ENCODE measurements around the gene MVK. TPM values are rescaled to one million over a fixed set of nuclear protein-coding genes. Genes with fewer than 3 reads are reported as not detected.

MVK gene
- total and polyA plus RNA-seq, 2 donors from 2014 or later, result 40.0 to 48.1 TPM

GRCh38 chr12:109632342-109632741 is 58.7 kb downstream of the MVK start:
- no peaks in the 10 kb centered on the region for H3K36me3 ChIP-seq (ENCODE audit: control insufficient read depth in 2 of 3, insufficient read depth in 3 of 3, low read length in 3 of 3)
- no peak for TF ChIP-seq CTCF (IDR thresholded peaks at IDR 0.05; ENCODE audit: borderline replicate concordance, extremely low read depth, insufficient read depth)
- no peak overlapping the region for H3K27ac ChIP-seq (ENCODE audit: low read depth in 2 of 2, low read length in 2 of 2)
- no peaks in the 10 kb centered on the region for H3K27me3 ChIP-seq (ENCODE audit: control insufficient read depth, insufficient read depth, low read length)
- intact Hi-C loops (cut with DNase I), result no loop called here
- H3K4me3 ChIP-seq (ENCODE audit: low read length in 3 of 3), result no peak overlapping the region
- H3K9me3 ChIP-seq (ENCODE audit: control insufficient read depth in 2 of 3, insufficient read depth in 1 of 3, low read length in 3 of 3), result peaks cover 0 to 2% (median 0%) of the 10 kb centered on the region in 3 donors
- DNase-seq (no peak), FAIRE-seq (no peak)
- no peak overlapping the region for H3K9ac ChIP-seq (ENCODE audit: low read length in 3 of 3)
- H3K4me1 ChIP-seq (ENCODE audit: control insufficient read depth in 2 of 3, insufficient read depth in 2 of 3, low read depth in 1 of 3, low read length in 3 of 3), result no peaks in the 10 kb centered on the region

- FAIRE-seq, result no peak
- H3K27ac ChIP-seq (ENCODE audit: low read depth in 2 of 2, low read length in 2 of 2), result no peak overlapping the region
- H3K36me3 ChIP-seq (ENCODE audit: control insufficient read depth in 2 of 3, insufficient read depth in 3 of 3, low read length in 3 of 3), result no peaks in the 10 kb centered on the region
- H3K4me3 ChIP-seq (ENCODE audit: low read length in 3 of 3), result no peak overlapping the region
- no peaks in the 10 kb centered on the region for H3K27me3 ChIP-seq (ENCODE audit: control insufficient read depth, insufficient read depth, low read length)
- intact Hi-C loops (cut with DNase I), result no loop called here
- no peak for TF ChIP-seq CTCF (IDR thresholded peaks at IDR 0.05; ENCODE audit: borderline replicate concordance, extremely low read depth, insufficient read depth)
- no peak for DNase-seq
- H3K9me3 ChIP-seq (ENCODE audit: control insufficient read depth in 2 of 3, insufficient read depth in 1 of 3, low read length in 3 of 3), result peaks cover 0 to 2% (median 0%) of the 10 kb centered on the region in 3 donors
- H3K4me1 ChIP-seq (ENCODE audit: control insufficient read depth in 2 of 3, insufficient read depth in 2 of 3, low read depth in 1 of 3, low read length in 3 of 3), result no peaks in the 10 kb centered on the region
- H3K9ac ChIP-seq (ENCODE audit: low read length in 3 of 3), result no peak overlapping the region
Measured at GRCh38 chr12:109635717-109636116, 62.1 kb downstream of the MVK start.

- Histone ChIP-seq H3K4me3 (ENCODE audit: low read length in 3 of 3) (no peak overlapping the region), H3K4me1 (ENCODE audit: control insufficient read depth in 2 of 3, insufficient read depth in 2 of 3, low read depth in 1 of 3, low read length in 3 of 3) (no peaks in the 10 kb centered on the region), H3K9me3 (ENCODE audit: control insufficient read depth in 2 of 3, insufficient read depth in 1 of 3, low read length in 3 of 3) (peaks cover 0 to 2% (median 0%) of the 10 kb centered on the region in 3 donors), H3K9ac (ENCODE audit: low read length in 3 of 3) (no peak overlapping the region), H3K36me3 (ENCODE audit: control insufficient read depth in 2 of 3, insufficient read depth in 3 of 3, low read length in 3 of 3) (no peaks in the 10 kb centered on the region), H3K27me3 (ENCODE audit: control insufficient read depth, insufficient read depth, low read length) (no peaks in the 10 kb centered on the region), H3K27ac (ENCODE audit: low read depth in 2 of 2, low read length in 2 of 2) (no peak overlapping the region)
- TF ChIP-seq CTCF (IDR thresholded peaks at IDR 0.05; ENCODE audit: borderline replicate concordance, extremely low read depth, insufficient read depth), result no peak
- DNase-seq (no peak), FAIRE-seq (no peak)
- intact Hi-C loops (cut with DNase I), result no loop called here
Measured at GRCh38 chr12:109637348-109637747, 63.8 kb downstream of the MVK start.

GRCh38 chr12:109637996-109638395 is 64.4 kb downstream of the MVK start:
- Histone ChIP-seq H3K4me1 (ENCODE audit: control insufficient read depth in 2 of 3, insufficient read depth in 2 of 3, low read depth in 1 of 3, low read length in 3 of 3) (no peaks in the 10 kb centered on the region), H3K9me3 (ENCODE audit: control insufficient read depth in 2 of 3, insufficient read depth in 1 of 3, low read length in 3 of 3) (peaks cover 0 to 2% (median 0%) of the 10 kb centered on the region in 3 donors), H3K9ac (ENCODE audit: low read length in 3 of 3) (no peak overlapping the region), H3K36me3 (ENCODE audit: control insufficient read depth in 2 of 3, insufficient read depth in 3 of 3, low read length in 3 of 3) (no peaks in the 10 kb centered on the region), H3K27ac (ENCODE audit: low read depth in 2 of 2, low read length in 2 of 2) (no peak overlapping the region), H3K4me3 (ENCODE audit: low read length in 3 of 3) (no peak overlapping the region), H3K27me3 (ENCODE audit: control insufficient read depth, insufficient read depth, low read length) (no peaks in the 10 kb centered on the region)
- intact Hi-C loops (cut with DNase I), result no loop called here
- DNase-seq (no peak), FAIRE-seq (no peak)
- no peak for TF ChIP-seq CTCF (IDR thresholded peaks at IDR 0.05; ENCODE audit: borderline replicate concordance, extremely low read depth, insufficient read depth)
